CMK (cell line): Measurements from ENCODE around the gene FADD.

Source experiments
- DNase-seq: peaks from one replicate; pipeline ENCODE4 v3.0.0-alpha.2; 2010; ENCODE audit warnings: low read depth

The FADD gene, protein sequence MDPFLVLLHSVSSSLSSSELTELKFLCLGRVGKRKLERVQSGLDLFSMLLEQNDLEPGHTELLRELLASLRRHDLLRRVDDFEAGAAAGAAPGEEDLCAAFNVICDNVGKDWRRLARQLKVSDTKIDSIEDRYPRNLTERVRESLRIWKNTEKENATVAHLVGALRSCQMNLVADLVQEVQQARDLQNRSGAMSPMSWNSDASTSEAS

DNA sequence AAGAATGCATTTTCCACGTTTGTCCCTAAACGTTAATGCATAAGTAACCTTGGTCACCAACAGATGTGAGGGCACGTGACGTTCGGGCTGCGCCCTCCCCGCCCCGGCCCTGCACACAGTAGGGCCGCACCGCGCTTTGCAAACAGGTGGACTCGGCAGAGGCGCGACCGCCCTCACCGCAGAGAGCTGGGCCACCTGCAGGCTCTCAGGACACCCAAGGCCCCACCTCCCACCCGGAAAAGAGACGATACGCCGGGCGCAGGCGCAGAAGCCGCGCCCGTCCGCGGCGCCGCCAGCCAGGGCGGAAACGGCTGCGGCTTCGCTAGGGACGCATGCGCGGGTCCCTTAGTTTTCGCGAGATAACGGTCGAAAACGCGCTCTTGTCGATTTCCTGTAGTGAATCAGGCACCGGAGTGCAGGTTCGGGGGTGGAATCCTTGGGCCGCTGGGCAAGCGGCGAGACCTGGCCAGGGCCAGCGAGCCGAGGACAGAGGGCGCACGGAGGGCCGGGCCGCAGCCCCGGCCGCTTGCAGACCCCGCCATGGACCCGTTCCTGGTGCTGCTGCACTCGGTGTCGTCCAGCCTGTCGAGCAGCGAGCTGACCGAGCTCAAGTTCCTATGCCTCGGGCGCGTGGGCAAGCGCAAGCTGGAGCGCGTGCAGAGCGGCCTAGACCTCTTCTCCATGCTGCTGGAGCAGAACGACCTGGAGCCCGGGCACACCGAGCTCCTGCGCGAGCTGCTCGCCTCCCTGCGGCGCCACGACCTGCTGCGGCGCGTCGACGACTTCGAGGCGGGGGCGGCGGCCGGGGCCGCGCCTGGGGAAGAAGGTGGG, at the start of gene FADD:
FADD (plus strand) TSS at position 377 of the 831 bp plus-strand sequence; CDS start at position 541, 164 bp downstream.
- peak; percentile 77 for DNase-seq

DNA sequence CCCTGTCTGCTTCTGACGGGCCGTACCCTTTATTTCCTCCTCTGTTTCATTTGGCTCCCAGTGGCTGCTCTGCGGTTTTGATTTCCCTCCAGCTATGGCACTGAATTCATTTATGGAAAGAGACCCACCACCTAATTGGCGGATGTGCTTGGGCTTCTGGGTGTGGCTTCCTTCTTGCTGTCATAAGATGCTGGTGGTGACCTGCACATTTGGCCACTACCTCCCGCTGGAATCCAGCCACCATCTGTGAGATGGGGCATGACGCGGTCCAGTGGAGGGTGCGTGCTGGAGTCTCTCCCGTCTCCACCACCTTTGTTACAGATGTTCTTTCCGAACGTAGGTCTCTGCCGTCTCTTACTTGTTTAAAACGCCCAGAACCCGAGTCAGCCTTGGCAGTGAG, 47.7 kb upstream of the FADD start:
- no peak for DNase-seq

DNA sequence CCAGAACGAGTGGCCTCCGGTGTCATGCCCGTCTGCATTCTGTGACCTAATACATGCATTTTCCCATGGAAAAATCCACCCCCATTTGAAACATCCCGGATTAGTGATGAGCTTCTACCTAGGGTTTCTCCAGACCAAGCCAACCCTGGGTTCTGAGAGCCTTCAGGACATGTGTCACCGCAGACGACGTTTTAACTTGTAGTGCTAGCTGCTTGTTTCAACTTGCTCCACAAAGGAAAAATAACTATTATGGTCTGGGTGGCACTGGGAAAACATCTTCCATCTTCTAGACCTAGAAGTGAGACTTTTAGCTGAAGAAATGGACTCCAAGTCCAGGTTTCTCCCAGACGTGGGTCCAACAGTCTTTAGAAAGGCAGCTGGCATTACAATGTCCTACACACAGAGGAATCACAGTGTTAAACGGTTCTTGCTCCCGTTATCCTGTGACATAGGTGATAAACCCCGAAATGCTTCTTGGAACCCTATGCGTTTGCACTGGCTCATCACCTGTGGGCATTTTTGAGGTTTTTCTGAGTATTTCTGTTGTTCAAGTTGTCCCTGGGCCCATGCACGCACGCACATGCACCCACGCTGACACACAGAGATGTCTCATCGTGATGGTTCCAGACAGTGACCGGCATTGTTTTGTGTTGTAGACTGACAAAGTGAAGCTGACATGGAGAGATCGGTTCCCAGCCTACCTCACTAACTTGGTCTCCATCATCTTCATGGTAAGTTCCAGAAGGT, 46.6 kb upstream of the FADD start:
- no peak for DNase-seq

DNA sequence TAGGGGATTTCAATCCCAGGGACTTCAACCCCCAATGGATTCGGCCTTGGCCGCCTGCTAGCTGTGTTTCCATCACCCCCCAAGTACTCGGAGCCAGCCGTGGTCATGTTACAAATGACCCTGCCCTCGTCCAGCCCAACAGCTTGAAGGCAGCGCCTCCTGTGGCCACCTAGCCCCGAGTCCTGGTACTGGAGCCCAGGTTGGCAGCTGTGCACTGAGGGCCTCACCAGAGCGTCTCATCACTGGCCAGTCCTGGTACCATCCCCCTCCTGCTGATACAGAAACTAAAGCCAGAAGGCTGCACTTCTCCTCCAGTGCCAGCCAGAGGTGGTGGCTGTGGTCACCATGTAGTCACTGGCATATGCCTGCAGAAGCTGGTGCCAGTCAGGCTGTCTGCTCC, 44.9 kb upstream of the FADD start:
- DNase-seq: no peak

DNA sequence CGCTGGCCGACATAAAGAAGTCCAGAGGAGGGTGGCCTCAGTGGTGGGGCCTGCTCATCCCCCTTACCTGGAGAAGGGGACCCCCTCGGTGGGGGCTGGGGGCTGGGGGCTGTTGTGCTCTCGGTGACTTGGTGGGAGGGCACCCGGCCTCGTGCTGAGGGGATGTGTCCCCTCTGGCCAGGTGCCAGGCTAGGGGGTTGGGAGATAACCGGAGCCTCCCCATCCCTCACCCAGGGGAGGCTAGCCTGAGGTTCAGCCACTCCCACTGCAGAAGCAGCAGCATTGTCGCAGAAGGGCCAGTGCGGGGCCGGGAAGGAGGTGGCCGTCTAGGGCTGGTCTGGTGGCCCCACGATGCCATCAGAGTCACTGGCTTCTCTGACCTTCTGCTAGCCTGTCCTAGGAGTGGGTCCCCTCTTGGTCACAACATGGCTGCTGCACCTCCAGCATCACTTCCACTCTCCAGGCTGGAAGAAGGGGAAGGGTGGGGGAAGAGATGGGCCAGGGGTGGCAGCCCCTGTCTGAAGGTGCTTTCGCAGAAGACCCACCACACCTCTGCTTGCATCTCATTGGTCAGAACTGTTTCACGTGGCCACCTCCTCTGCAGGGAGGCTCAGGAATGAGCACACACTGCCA, 44.2 kb upstream of the FADD start:
- no peak for DNase-seq

DNA sequence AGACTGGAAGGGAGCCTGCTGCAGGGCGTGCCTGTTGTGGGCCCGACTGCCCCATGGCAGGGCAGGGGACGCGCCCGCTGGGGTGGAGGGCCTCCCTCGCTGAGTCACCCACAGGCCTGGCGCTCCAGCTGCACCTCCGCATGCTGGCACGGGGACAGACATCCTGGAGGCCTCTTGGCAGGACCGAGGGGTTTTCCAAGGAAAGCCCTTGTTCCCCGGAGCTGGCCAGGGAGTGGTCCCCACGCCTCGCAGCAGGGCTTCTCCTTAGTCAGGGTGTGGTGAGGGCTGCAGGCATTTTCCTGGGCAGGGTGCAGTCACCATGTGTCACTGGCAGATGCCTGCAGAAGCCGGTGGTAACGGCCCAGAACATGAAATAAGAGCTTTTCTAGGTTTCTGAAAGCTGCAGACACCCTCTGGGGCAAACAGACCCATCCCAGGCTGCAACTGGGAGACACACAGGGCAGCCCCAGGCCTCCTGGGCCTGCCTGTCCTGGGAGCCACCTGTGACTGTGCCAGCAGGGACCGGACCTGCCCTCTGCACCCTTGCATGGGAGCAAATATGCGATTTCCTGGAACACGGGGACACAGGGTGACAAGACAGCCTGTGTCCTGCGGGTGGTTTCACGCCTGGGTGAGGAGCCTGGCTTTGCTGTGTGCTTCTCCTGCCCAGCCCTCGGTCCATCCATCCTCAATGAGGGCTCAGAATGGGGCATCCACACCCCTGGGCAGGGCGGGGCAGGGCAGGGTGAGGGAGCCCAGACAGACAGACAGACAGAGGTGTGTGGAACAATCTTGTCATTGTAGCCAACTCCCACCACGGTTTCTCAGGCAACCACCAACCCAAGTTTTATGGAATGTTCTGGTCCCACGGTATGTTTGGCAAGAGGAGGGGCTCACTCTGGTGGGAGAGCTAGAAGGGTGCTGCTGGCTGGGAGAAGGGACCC, 43.2 kb upstream of the FADD start:
- DNase-seq: no peak

DNA sequence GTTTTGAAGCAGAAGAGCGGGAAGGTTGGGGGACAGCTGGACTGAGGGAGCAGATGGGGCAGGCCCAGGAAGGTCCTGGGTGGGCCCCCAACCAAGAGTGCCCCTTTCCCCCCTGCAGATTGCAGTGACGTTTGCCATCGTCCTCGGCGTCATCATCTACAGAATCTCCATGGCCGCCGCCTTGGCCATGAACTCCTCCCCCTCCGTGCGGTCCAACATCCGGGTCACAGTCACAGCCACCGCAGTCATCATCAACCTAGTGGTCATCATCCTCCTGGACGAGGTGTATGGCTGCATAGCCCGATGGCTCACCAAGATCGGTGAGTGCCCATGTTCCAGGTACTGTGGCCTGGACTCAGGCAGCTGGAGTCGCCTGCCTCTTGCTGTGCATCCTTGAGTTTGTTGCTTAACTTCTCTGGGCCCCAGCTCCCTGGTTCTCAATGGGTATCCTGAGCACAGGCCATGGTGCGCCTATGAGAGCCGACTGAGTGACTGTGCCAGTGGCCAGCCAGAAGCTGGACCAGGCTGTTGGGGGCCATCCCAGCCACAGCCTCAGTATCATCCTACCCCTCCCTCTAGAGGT, 42.0 kb upstream of the FADD start:
- DNase-seq: no peak

DNA sequence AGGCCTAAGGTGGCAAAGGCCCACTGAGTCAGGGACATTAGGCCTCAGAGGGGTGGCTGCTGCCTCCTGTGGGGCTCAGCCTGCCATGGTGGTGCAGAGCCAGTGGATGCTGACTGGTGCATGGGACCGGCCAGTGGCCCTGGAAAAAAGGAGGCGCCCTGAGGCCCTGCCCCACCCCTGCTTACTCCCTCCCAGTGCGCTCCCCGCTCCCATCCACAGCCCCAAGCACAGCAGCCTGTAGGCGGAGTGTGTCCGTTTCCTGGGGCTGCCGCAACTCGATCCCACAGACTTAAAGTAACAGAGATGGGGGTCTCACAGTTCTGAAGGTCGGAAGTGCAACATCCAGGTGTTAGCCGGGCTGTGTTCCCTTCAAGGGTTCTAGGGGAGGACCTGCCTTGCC, 38.4 kb upstream of the FADD start:
- DNase-seq: no peak

DNA sequence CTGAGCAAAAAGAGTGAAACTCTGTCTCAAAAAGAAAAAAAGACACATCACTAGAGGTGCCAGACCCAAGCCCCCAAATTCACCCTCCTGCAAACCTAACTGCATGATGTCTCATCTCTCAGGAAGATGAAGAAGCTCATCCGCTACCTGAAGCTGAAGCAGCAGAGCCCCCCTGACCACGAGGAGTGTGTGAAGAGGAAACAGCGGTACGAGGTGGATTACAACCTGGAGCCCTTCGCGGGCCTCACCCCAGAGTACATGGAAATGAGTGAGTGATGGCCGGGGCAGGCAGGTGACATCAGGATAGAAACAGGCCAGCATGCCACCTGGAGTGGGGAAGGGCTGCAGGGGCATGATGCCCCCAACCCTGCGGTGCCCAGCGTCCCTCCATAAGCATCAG, 36.0 kb upstream of the FADD start:
- no peak for DNase-seq

DNA sequence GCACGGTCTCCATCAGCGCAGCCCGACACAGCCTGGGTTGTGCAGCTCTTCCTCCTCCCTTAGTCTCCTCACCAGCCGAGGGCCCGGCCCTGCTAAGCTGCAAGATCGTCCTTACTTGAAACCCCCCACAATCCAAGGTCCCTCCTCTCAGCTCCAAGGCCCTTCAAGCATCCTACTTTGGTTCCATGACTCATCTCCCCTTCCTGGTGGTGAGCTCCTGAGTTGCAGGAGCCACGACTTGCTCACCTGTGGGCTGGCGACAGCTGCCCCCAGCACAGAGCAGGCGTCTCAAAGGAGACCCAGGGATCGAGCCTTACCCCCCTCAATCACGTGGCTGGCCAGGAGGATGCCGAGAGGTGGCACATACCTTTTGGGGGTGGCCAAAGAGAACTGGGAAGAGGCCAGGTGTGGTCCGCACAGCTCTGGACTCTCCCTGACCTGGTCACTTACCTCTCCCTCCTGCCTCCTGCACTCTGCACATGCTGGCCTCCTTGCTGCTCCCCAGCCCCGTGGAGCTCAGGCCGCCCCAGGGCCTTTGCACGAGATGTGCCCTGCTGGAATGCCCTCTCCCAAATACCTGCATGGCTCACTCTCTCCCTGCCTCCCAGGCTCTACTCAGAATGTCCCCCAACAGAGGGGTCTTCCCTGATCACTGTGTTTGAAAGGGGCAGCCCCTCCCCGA, 35.2 kb upstream of the FADD start:
- DNase-seq: no peak

DNA sequence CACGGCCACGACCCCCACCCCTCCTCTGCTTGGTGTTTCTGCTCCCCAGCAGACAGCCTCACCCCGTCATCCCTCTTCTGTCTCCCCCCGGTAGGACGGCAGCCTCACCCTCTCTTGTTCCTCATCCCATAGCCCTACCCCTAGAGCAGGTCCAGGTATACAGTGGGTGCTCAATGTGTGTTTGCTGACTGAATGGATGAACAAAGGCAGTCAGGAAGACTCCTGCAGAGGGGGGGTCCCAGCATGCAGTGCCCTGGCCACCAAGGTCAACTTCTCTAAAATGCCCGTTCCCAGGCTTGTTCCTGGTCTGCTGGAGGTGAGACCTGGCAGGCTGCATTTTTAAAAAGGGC, 34.7 kb upstream of the FADD start:
- no peak for DNase-seq

DNA sequence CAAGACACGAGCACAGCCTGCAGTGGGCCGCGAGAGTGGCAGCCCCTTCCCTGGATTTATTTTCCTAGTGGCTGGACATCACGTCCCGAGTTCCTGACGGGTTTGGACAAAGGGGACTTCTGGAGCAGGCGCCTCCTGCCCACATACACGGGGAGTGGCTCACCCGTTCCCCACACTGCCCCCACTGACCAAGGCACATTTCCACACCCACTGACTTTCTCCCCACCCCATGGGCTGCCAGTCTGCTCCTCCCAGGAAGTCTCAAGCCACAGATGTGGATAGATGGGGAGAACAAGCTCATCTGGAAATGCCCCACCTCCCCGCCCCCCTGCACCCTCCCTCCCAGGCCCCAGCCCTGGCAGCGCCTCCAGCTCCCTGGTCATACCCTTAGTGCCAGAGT, 34.0 kb upstream of the FADD start:
- peak; percentile 31 for DNase-seq

DNA sequence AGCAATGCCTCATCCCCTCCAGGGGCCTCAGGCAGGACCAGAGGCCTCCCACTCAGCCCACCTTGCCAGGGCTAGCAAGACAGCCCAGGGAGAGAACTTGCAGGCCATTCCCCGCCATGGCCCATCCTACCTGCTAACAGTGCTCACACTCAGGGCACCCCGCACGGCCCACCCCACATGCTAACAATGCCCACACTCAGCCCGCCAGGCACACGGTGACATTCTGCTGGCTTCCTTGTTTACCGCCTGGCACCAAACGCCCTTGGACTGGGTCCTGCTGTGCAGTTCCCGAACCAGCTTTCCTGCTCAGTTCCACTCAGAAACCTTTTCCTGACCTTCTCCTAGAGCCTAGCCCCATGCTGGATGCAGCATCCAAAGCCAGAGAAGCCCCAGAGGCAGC, 33.5 kb upstream of the FADD start:
- no peak for DNase-seq

DNA sequence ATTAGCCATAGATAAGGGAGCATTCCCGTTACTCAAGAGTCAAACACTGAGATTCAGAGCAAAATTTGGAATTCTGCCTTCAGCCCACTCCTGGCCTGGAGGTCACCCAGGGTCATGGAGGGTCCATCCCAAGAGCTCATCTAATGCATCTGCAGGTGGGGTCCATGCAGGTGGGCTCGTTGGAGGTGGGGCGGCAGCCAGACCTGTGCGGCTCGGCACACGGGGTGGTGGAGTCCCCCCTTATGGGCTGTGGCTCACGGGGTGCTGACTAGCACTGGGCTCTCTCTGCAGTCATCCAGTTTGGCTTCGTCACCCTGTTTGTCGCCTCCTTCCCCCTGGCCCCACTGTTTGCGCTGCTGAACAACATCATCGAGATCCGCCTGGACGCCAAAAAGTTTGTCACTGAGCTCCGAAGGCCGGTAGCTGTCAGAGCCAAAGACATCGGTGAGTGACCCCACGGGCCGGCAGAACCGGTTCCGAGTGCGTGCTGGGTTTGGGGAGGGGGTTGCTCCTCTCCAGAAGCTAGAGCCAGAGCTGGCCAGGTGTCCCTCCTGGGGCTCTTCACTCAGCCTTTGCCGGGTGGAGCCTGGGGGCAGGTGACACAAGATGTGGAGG, 32.4 kb upstream of the FADD start:
- no peak for DNase-seq

DNA sequence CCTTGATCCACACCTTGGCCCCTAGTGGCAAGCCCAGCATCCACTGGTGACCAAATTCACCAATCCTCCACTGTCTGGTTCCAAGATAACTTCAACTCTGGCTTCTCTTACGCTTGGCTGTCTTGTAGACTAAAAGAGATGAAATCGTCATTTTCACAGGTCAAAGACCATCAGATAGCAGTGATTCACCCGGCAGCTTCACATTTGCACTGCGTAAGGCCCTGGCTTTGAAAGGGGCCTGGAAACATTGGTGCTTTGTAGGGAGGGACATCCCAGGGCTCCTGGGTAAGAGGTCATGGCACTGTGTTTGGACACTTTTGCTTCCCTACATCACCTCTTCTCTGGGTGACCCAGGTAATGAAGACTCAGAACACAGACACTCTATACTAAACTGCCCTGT, 30.1 kb upstream of the FADD start:
- no peak for DNase-seq

DNA sequence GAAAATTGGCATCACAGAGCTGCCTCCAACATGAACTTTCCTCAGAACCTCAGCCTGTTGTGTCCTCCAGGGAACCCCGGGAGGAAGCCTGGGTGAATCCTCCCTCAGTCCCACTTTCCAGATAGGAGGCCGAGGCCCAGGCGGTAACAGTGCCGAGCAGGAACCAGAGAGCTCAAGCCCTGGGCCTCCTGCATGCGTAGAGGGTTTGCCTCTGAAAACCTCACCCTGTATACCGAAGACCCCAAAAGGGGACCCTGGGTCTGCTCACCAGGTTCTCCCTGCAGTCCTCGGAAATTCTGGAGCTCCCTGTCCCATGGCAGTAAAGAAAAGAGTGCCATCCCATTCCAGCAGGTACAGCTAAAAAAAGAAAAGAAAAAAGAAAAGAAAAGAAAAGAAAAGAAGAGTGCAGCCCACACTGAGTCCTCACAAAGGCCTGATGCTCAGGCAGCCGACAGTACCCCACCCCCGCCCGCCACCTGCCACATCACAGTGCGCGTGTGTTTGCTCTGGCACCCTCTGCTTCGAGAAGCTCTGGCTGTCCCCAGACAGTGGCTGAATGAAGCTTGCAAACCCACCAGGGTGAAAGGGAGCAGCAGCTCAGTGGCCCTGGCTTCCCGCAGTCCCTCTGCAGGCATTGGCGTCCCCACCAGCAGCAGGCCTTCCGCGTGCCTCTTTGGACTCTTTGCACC, 28.4 kb upstream of the FADD start:
- DNase-seq: no peak

DNA sequence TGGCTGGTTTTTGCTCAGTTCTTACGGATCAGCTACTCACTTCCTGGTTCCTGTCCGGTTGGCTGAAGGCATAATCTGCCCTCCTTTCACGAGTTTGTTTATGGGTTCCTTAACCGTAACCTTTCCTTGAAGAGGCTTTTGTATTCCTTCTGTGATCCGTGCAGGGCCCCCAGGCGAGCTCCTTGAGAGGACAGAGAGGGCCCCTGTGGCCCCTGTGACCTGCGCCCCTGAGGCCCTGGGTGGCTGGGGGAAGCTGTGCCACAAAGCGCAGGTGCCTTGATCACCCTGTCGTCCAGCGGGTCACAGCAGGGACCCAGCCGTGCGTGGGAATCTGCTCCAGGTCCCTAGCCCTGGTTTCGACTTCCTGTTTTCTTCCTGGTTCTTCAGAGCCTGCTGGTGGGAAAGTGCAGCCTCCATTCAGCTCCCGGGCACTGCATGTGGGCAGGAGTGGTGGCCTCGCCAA, 27.8 kb upstream of the FADD start:
- DNase-seq: no peak

DNA sequence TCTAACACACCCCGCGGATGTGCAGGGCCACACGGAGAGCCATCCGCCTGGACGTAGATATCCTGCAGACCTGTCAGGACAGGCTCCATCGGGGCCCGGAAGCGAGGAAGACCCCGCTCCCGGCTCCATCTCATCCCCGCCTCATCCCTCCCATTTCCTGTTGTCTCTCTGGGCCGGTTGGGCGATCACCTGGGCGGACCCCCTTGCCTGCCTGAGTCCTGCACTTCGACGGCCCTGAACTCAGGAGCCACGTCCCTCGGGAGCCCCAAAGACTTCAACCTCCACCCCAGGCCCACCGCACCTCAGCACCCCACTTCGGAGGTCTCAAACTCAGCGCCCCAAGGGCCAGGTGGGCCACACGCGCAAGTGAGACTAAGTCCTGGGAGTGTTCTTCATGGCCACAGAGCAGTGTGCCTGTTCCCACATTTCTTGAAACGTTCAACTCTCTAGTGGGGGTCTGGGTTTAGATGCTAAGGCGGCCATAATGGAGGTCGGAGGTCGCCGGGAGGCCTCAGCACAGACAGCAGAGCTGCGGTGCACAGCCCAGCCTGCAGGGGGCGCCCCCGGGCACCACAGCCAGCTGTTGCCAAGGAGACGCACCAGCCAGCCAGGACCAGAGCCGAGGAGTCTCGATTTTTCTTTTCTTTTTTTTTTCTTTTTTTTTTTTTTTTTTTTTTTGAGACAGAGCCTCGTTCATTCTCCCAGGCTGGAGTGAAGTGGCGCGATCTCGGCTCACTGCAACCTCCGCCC, 26.0 kb upstream of the FADD start:
- peak; percentile 26 for DNase-seq

DNA sequence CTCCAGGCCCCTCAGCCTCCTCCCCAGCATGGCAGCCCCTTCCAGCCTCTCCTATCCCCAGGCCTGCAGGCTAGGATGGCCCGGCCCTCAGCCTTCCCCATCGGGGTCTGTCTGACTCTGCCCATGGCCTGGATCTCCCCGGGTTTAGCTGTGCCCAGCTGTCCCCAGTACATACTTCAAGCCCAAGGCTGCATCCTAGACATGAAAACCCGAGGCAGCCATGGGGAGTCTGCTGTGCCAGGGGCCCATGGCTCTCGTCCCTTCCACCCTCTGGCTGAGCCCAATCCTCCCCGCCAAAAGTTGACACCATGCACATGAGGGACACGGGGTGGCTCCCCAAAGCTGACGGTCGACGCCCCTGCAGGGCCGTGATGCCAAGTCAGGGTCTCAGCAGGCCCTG, 22.2 kb upstream of the FADD start:
- no peak for DNase-seq
